ENCODE measurements around the gene SPDL1. TPM values are rescaled to one million over a fixed set of nuclear protein-coding genes. Genes with fewer than 3 reads are reported as not detected.

SPDL1 gene
- total RNA-seq, 1 experiment from 2014 or later = 60.0 TPM

- Mint-ChIP-seq H3K36me3 (ENCODE audit: insufficient read depth, unreplicated experiment) (no peaks in the 10 kb centered on the region), H3K9me3 (ENCODE audit: unreplicated experiment) (no peaks in the 10 kb centered on the region), H3K4me3 (ENCODE audit: unreplicated experiment) (no peak overlapping the region), H3K27me3 (ENCODE audit: insufficient read depth, unreplicated experiment) (peaks cover 25% of the 10 kb centered on the region), H3K27ac (ENCODE audit: unreplicated experiment) (no peak overlapping the region), H3K4me1 (ENCODE audit: low read depth, unreplicated experiment) (no peaks in the 10 kb centered on the region)
- POLR2A ChIA-PET = no interaction called here
- intact Hi-C loops (cut with micrococcal nuclease; ENCODE audit: unreplicated experiment) = no loop called here
- no peak overlapping the region for H3K4me3 ChIP-seq (ENCODE audit: low read depth, low read length)
- BruUV-seq (replicated peaks) = no TSS peak
- no peaks in the 10 kb centered on the region for H3K4me1 ChIP-seq
- H3K9me3 ChIP-seq = no peaks in the 10 kb centered on the region
- no peak for TF ChIP-seq CTCF (IDR thresholded peaks at IDR 0.05; ENCODE audit: insufficient read depth in 1 of 2, low read depth in 1 of 2, low read length in 1 of 2, severe bottlenecking in 1 of 2, unreplicated experiment in 1 of 2)
- CTCF ChIA-PET = no interaction called here
- H3K27me3 ChIP-seq (replicated peaks; ENCODE audit: control insufficient read depth, insufficient read depth, low read length) = no peaks in the 10 kb centered on the region; the same call in 1 of the 2 replicates
- DNase-seq = no peak
- no peaks in the 10 kb centered on the region for H3K36me3 ChIP-seq (ENCODE audit: control insufficient read depth, insufficient read depth, low read length)
Measured at GRCh38 chr5:169650701-169651331, 67.2 kb downstream of the SPDL1 start.

- Histone ChIP-seq H3K36me3 (ENCODE audit: control insufficient read depth, insufficient read depth, low read length) (no peaks in the 10 kb centered on the region), H3K4me3 (ENCODE audit: low read depth, low read length) (no peak overlapping the region), H3K9me3 (no peaks in the 10 kb centered on the region), H3K27me3 (replicated peaks; ENCODE audit: control insufficient read depth, insufficient read depth, low read length) (no peaks in the 10 kb centered on the region), H3K4me1 (no peaks in the 10 kb centered on the region)
- POLR2A ChIA-PET = interaction anchor here (0.5 kb wide), 1 partner anchor 532 kb away, joined by 3 read pairs; no protein-coding TSS in a partner anchor
- no peaks in the 10 kb centered on the region for H3K9me3 Mint-ChIP-seq (ENCODE audit: unreplicated experiment)
- H3K4me3 Mint-ChIP-seq (ENCODE audit: unreplicated experiment) = no peak overlapping the region
- CTCF ChIA-PET = no interaction called here
- TF ChIP-seq CTCF (IDR thresholded peaks at IDR 0.05; ENCODE audit: insufficient read depth in 1 of 2, low read depth in 1 of 2, low read length in 1 of 2, severe bottlenecking in 1 of 2, unreplicated experiment in 1 of 2) = no peak
- no peak for DNase-seq
- peaks cover 21% of the 10 kb centered on the region for H3K27me3 Mint-ChIP-seq (ENCODE audit: insufficient read depth, unreplicated experiment)
- BruUV-seq (replicated peaks) = no TSS peak
- no peak overlapping the region for H3K27ac Mint-ChIP-seq (ENCODE audit: unreplicated experiment)
- H3K36me3 Mint-ChIP-seq (ENCODE audit: insufficient read depth, unreplicated experiment) = no peaks in the 10 kb centered on the region
- no peaks in the 10 kb centered on the region for H3K4me1 Mint-ChIP-seq (ENCODE audit: low read depth, unreplicated experiment)
- intact Hi-C loops (cut with micrococcal nuclease; ENCODE audit: unreplicated experiment) = no loop called here
Measured at GRCh38 chr5:169651526-169651925, 68.0 kb downstream of the SPDL1 start.

GRCh38 chr5:169652057-169652456 is 68.5 kb downstream of the SPDL1 start:
- H3K27me3 Mint-ChIP-seq (ENCODE audit: insufficient read depth, unreplicated experiment) = peaks cover 20% of the 10 kb centered on the region
- no peaks in the 10 kb centered on the region for H3K9me3 Mint-ChIP-seq (ENCODE audit: unreplicated experiment)
- no peaks in the 10 kb centered on the region for H3K9me3 ChIP-seq
- no peak overlapping the region for H3K4me3 ChIP-seq (ENCODE audit: low read depth, low read length)
- CTCF ChIA-PET = no interaction called here
- POLR2A ChIA-PET = no interaction called here
- no peaks in the 10 kb centered on the region for H3K27me3 ChIP-seq (replicated peaks; ENCODE audit: control insufficient read depth, insufficient read depth, low read length)
- no peak overlapping the region for H3K27ac Mint-ChIP-seq (ENCODE audit: unreplicated experiment)
- no peaks in the 10 kb centered on the region for H3K4me1 Mint-ChIP-seq (ENCODE audit: low read depth, unreplicated experiment)
- DNase-seq = no peak
- no peaks in the 10 kb centered on the region for H3K36me3 ChIP-seq (ENCODE audit: control insufficient read depth, insufficient read depth, low read length)
- intact Hi-C loops (cut with micrococcal nuclease; ENCODE audit: unreplicated experiment) = no loop called here
- no peaks in the 10 kb centered on the region for H3K4me1 ChIP-seq
- TF ChIP-seq CTCF (IDR thresholded peaks at IDR 0.05; ENCODE audit: insufficient read depth in 1 of 2, low read depth in 1 of 2, low read length in 1 of 2, severe bottlenecking in 1 of 2, unreplicated experiment in 1 of 2) = no peak
- no TSS peak for BruUV-seq (replicated peaks)
- H3K4me3 Mint-ChIP-seq (ENCODE audit: unreplicated experiment) = no peak overlapping the region
- H3K36me3 Mint-ChIP-seq (ENCODE audit: insufficient read depth, unreplicated experiment) = no peaks in the 10 kb centered on the region
